ENCODE results near the gene PPP1R12A.

- TF ChIP-seq, protein P1, sequence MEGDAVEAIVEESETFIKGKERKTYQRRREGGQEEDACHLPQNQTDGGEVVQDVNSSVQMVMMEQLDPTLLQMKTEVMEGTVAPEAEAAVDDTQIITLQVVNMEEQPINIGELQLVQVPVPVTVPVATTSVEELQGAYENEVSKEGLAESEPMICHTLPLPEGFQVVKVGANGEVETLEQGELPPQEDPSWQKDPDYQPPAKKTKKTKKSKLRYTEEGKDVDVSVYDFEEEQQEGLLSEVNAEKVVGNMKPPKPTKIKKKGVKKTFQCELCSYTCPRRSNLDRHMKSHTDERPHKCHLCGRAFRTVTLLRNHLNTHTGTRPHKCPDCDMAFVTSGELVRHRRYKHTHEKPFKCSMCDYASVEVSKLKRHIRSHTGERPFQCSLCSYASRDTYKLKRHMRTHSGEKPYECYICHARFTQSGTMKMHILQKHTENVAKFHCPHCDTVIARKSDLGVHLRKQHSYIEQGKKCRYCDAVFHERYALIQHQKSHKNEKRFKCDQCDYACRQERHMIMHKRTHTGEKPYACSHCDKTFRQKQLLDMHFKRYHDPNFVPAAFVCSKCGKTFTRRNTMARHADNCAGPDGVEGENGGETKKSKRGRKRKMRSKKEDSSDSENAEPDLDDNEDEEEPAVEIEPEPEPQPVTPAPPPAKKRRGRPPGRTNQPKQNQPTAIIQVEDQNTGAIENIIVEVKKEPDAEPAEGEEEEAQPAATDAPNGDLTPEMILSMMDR (IDR thresholded peaks at IDR 0.05): no peak
- TF ChIP-seq POLR2A (IDR thresholded peaks at IDR 0.05): no peak
These were observed 107.4 kb downstream of the PPP1R12A start for GRCh38 chr12:79827484-79827883.

Measured in Peyer's patch (tissue), 4 donors.